IPS-18a (cell line): ENCODE results near the gene UNC13C.

ENCODE experiments used
- H3K27ac ChIP-seq: one replicate; pipeline ENCODE4 v1.5.1; 2013; ENCODE audit warnings: low read length
- H3K27me3 ChIP-seq: one replicate; pipeline ENCODE4 v1.6.1; 2013; ENCODE audit warnings: mild to moderate bottlenecking, low read length; ENCODE audit not compliant: control insufficient read depth, insufficient read depth
- H3K36me3 ChIP-seq: one replicate; pipeline ENCODE4 v1.6.1; 2013; ENCODE audit warnings: low read depth, low read length; ENCODE audit not compliant: control insufficient read depth
- H3K4me1 ChIP-seq: one replicate; pipeline ENCODE4 v1.6.1; 2013; ENCODE audit warnings: low read depth, low read length; ENCODE audit not compliant: control insufficient read depth
- H3K4me3 ChIP-seq: one replicate; pipeline ENCODE4 v1.5.1; 2013; ENCODE audit warnings: low read length
- H3K9ac ChIP-seq: one replicate; pipeline ENCODE4 v1.6.1; 2013; ENCODE audit warnings: mild to moderate bottlenecking, low read length, moderate library complexity
- H3K9me3 ChIP-seq: one replicate; pipeline ENCODE4 v1.6.1; 2013; ENCODE audit warnings: low read depth, low read length; ENCODE audit not compliant: control insufficient read depth

Gene UNC13C

DNA sequence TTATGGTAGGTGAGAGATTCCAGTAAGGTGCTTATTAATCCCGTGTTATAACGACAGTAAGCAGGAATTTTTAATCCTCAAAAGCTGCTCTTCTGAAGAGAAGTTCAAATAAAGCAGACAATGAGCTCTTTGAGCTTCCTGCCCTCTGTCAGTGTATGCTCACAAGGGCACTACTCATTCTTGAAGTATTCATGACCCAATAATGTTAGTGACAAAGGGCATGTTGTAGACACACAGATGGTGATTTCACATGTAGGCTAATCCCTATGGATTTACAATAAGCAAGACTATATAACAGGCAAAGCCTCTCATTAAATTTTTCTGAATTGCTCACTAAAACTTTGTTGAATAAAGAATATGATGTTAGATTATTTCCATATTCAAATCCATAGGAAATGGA, 639.9 kb downstream of the UNC13C start:
- no peaks in the 10 kb centered on the region for H3K27me3 ChIP-seq

DNA sequence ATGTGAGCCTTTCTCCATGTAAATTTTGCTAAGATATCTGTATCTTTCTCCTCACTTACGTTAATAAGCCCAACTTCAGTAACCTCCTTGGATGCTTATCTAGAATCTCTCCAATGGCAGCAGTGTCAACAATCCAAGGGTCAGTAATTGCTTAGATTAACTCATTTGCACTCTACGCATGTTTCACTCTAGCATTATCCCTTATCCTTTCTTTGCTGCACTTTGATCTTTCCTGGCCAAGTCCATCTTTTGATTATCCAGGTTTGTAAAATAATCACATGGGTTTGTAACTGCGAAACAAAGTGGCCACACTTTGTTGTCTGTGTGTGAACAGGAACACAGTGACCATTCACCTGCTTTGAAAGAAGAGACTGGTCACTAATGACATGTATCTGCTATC, 640.9 kb downstream of the UNC13C start:
- Histone ChIP-seq H3K36me3 (no peaks in the 10 kb centered on the region), H3K27me3 (no peaks in the 10 kb centered on the region), H3K9ac (no peak overlapping the region), H3K4me3 (no peak overlapping the region), H3K27ac (no peak overlapping the region), H3K9me3 (no peaks in the 10 kb centered on the region), H3K4me1 (no peaks in the 10 kb centered on the region)

More for the DNA sequence above, 639.9 kb downstream of the UNC13C start:
- Histone ChIP-seq H3K4me3 (no peak overlapping the region), H3K4me1 (no peaks in the 10 kb centered on the region), H3K9ac (no peak overlapping the region), H3K36me3 (no peaks in the 10 kb centered on the region), H3K9me3 (no peaks in the 10 kb centered on the region), H3K27ac (no peak overlapping the region)

DNA sequence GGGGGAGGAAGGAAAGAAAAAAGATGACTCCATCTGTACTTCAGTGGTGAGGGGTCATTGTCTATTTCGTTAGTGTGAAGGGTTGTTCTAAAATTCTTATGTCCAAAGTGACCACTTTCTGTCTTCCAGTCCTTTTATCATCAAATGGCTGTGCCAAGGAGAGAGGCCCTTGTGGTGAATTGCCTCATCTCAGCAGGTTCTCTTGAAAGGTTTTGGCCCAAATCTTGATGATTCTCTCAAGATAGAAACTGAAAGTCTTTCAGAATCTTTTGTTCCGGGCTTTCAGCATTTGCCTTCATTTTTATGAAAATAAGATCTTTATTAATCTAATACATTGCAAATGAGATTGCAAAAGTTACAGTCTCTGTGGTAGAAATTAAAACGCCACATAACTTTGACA, 642.7 kb downstream of the UNC13C start:
- no peak overlapping the region for H3K27ac ChIP-seq
- H3K4me1 ChIP-seq = no peaks in the 10 kb centered on the region
- H3K9me3 ChIP-seq = no peaks in the 10 kb centered on the region
- no peaks in the 10 kb centered on the region for H3K36me3 ChIP-seq
- no peaks in the 10 kb centered on the region for H3K27me3 ChIP-seq
- H3K4me3 ChIP-seq = no peak overlapping the region
- no peak overlapping the region for H3K9ac ChIP-seq

DNA sequence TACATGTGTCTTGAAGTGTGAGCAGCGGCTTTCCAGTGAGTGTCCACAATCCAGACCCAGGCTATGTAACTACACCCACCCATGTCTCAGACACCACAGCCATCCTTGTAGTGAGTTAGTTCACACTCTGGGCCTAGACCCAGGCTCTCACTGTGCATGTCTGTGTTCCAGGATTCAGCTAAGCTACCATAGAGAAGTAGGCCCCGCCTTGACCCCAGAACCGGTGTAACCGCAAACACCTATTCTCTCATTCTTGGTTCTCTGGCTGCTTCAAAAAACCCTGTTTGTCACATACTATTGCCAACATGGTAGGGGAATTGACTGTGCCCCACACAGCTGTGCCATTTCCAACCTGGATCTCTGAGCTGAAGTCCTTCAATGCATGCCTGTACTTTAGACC, 657.9 kb downstream of the UNC13C start:
- Histone ChIP-seq H3K9ac (no peak overlapping the region), H3K27me3 (no peaks in the 10 kb centered on the region), H3K4me3 (no peak overlapping the region), H3K9me3 (no peaks in the 10 kb centered on the region), H3K4me1 (no peaks in the 10 kb centered on the region), H3K36me3 (no peaks in the 10 kb centered on the region), H3K27ac (no peak overlapping the region)

DNA sequence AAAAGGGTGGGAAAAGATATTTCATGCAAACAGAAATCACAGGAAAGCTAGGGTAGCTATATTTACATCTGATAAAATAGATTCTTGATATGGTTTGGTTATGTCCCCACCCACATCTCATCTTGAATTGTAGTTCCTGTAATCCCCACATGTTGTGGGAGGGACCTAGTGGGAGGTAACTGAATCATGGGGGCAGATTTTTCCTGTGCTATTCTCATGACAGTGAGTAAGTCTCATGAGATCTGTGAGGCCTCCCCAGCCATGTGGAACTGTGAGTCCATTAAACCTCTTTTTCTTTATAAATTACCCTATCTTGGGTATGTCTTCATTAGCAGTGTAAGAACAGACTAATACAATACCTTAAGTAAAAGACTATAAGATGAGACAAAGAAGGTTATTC, 660.4 kb downstream of the UNC13C start:
- no peaks in the 10 kb centered on the region for H3K27me3 ChIP-seq
- no peak overlapping the region for H3K4me3 ChIP-seq
- H3K9ac ChIP-seq = no peak overlapping the region
- no peaks in the 10 kb centered on the region for H3K9me3 ChIP-seq
- H3K36me3 ChIP-seq = no peaks in the 10 kb centered on the region
- no peak overlapping the region for H3K27ac ChIP-seq
- no peaks in the 10 kb centered on the region for H3K4me1 ChIP-seq

DNA sequence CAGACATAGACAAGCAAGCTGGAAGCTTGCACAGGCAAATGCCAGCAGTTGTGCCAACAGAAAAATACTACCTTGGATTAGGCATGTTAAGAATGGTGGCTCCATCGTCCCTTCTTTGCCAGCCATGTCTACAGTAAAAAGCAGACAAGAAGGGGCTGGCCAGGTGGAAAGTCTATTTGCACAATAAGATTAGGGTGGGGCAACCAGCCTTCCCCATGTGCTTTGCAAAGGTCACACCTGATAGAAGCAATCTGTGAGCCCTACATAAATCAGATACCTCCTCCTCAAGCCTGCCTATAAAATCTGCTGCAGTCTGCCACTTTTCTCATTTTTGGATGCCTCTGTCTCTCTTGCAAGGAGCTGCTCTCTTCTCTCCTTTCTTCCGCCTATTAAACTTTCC, 662.6 kb downstream of the UNC13C start:
- H3K27me3 ChIP-seq = no peaks in the 10 kb centered on the region
- no peaks in the 10 kb centered on the region for H3K9me3 ChIP-seq
- no peaks in the 10 kb centered on the region for H3K4me1 ChIP-seq
- H3K9ac ChIP-seq = no peak overlapping the region
- H3K4me3 ChIP-seq = no peak overlapping the region
- no peak overlapping the region for H3K27ac ChIP-seq
- H3K36me3 ChIP-seq = no peaks in the 10 kb centered on the region

DNA sequence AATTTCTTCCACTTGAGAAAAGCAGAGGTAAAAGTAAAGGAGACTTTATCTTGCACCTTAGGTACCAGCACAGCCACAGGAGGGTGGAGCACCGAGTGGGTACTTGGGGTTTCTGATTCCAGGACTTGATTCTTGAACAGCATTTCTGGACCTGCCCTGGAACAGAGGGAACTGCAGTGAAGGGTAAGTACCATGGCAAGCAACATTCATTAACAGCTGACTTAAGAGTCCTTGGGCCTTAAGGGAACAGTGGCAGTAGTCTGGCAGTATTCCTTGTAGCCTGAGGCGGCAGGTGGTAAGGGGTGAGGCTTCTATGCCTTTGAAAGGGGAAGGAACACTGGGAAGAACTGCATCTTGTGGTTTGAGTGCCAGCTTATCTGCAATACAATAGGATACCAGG, 666.6 kb downstream of the UNC13C start:
- no peaks in the 10 kb centered on the region for H3K9me3 ChIP-seq
- no peaks in the 10 kb centered on the region for H3K36me3 ChIP-seq
- no peak overlapping the region for H3K9ac ChIP-seq
- no peak overlapping the region for H3K27ac ChIP-seq
- no peaks in the 10 kb centered on the region for H3K27me3 ChIP-seq
- no peak overlapping the region for H3K4me3 ChIP-seq
- H3K4me1 ChIP-seq = no peaks in the 10 kb centered on the region

DNA sequence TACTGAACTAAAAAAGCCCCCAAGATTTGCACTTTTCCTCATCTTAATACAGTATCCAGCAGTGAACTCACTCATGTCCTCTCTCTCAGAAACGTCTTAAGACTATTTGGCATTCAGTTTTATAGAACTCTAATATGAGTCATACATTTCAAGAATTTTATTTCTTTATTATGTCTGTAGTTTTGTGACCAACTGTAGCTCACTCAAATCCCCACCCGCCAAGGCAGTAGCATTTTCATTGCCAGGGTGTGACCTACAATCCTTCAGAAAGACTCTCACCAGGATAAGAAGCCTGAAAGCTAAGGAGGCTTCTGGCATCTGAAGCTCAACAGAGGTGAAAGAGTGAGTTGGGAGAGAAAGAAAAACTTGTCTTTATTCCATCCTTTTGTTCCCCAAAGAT, 681.4 kb downstream of the UNC13C start:
- no peaks in the 10 kb centered on the region for H3K36me3 ChIP-seq
- H3K27me3 ChIP-seq = no peaks in the 10 kb centered on the region
- no peaks in the 10 kb centered on the region for H3K4me1 ChIP-seq
- no peaks in the 10 kb centered on the region for H3K9me3 ChIP-seq
- no peak overlapping the region for H3K9ac ChIP-seq
- H3K4me3 ChIP-seq = no peak overlapping the region
- no peak overlapping the region for H3K27ac ChIP-seq

DNA sequence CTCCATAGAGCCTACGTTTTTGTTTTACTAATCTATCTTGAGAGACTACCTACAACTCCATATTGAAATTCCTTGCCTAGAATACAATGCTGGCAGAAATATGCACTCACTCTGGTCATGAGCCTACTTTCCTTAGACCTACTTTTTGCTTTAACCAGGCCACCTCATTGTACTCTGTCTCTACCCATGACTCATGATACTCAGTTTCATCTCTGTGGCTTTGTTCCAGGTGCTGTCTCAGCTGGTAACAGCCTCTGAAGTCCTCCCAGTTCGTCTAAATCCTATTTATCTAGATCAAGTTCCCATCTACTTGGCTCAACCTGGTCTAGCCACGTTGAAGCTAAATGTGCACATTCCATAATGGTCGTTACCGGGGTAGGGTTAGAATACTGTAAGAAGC, 682.1 kb downstream of the UNC13C start:
- Histone ChIP-seq H3K4me1 (no peaks in the 10 kb centered on the region), H3K9ac (no peak overlapping the region), H3K27me3 (no peaks in the 10 kb centered on the region), H3K36me3 (no peaks in the 10 kb centered on the region), H3K9me3 (no peaks in the 10 kb centered on the region), H3K27ac (no peak overlapping the region), H3K4me3 (no peak overlapping the region)

DNA sequence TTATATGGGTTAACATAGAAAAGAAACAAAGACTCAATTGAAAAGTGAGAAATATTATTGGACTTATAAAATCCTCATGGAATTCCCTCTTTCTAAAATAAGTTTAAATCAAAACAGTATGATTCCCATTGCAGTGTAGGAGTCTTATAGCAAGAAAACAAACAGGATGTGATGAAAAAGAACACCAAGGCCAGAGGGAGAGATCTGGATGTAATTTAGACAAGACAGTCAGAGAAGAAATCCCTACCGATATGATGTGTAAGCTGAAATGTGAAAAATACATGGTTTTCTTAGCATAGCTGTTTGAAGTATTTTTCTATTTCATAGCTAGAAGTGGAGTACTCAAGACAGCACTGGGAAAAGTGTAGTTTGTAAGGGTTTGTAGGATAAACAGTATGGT, 697.0 kb downstream of the UNC13C start:
- peaks cover 8% of the 10 kb centered on the region for H3K9me3 ChIP-seq
- no peak overlapping the region for H3K4me3 ChIP-seq
- H3K27ac ChIP-seq = no peak overlapping the region
- H3K36me3 ChIP-seq = no peaks in the 10 kb centered on the region
- no peak overlapping the region for H3K9ac ChIP-seq
- no peaks in the 10 kb centered on the region for H3K4me1 ChIP-seq
- no peaks in the 10 kb centered on the region for H3K27me3 ChIP-seq

DNA sequence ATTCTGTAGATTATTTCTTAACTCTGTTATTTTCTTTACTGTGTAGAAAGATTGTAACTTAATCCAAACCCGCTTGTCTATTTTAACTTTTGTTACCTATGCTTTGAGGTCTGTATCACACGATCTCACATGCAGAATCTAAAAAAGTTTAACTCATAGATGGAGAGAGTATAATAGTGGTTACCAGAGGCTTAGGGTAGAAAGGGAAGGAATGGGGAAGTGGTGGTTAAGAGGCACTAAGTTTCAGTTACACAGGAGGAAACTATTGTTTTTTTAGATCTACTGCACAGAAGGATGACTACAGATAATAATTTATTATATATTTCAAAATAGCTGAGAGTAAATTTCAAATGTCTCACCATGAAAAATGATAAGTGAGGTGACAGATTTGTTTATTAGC, 703.3 kb downstream of the UNC13C start:
- Histone ChIP-seq H3K9ac (no peak overlapping the region), H3K4me1 (no peaks in the 10 kb centered on the region), H3K27ac (no peak overlapping the region), H3K27me3 (no peaks in the 10 kb centered on the region), H3K4me3 (no peak overlapping the region), H3K9me3 (no peaks in the 10 kb centered on the region), H3K36me3 (no peaks in the 10 kb centered on the region)
